ENCODE measurements around the gene TEX48. TPM values are rescaled to one million over a fixed set of nuclear protein-coding genes. Genes with fewer than 3 reads are reported as not detected.

Gene TEX48
- total RNA-seq, 1 donor from 2014 or later: 0.56 TPM

DNA sequence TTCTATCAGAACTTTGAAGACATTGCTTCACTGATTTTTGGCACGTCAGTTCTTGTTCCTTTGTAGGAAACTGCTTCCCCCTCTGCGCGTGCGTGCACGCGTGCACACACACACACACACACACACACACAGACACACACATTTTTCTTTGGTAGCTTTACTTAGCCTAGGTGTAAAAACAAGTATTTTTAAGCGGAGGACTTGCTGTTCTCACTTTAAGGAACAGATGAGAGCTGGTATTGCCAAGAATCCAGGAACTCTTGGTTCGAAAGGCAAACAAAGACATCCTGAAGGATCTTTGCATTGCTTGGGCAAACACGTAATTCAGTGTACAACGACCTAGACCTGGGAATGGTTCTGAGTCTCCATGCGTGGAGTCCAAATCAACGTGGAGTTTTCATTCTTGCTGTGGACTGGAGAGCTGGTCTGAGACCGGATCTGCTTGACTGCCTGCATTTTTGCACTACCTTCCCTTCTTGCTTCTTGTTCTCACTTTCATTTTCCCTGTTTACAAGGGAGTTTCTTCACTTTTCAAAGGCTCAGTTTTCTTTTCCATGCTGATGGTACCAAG, 62.7 kb downstream of the TEX48 start:
- Mint-ChIP-seq H3K4me3 (peak overlapping the region; percentile 78), H3K27ac (peak overlapping the region; percentile 91), H3K4me1 (peaks cover 35% of the 10 kb centered on the region), H3K36me3 (ENCODE audit: low read depth) (peaks cover 53% of the 10 kb centered on the region), H3K9me3 (no peaks in the 10 kb centered on the region), H3K27me3 (no peaks in the 10 kb centered on the region)
- no peak for DNase-seq
- intact Hi-C loops (cut with micrococcal nuclease): no loop called here

DNA sequence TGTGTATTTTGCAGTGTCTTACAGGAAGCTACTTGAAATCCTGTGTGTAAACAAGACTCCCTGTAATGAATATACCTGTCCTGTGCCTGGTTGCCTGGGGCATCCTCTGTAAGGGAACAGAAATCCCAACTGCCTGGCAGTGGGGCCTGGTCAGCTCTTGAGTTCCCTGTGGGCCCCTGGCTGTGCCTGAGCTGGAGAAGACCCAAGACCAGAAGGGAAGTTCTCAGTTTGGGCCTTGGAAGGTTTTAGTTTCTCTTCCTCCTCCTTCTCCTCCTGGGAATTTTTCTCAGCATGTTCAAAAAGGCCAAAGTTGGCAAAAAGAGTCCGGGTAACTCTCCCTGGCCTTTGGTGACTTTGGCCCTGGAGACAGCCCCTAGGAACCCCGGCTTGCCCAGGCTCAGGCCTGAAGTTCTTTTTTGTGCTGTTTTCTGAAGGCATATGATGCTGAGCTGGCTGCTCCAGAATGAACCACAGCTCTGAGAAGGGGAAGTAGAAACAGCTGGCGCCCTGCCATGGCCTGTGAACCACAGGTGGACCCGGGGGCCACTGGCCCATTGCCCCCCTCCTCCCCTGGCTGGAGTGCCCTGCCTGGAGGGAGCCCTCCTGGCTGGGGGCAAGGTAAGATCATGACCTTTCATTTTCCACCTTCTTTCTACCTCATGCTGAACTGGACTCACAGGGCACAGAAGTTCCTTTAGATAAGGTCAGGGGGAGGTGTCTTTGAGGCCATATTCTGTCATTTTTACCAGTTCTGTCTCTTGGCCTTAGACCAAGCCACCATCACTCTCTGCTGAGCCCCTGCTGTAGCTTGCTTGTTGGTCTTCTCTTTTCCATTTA, 65.1 kb downstream of the TEX48 start:
- Mint-ChIP-seq H3K36me3 (ENCODE audit: low read depth) (peaks cover 46% of the 10 kb centered on the region), H3K27ac (peak overlapping the region; percentile 91), H3K27me3 (no peaks in the 10 kb centered on the region), H3K9me3 (no peaks in the 10 kb centered on the region), H3K4me1 (peaks cover 54% of the 10 kb centered on the region), H3K4me3 (peak overlapping the region; percentile 70)
- peak; percentile 67 for DNase-seq
- intact Hi-C loops (cut with micrococcal nuclease): no loop called here

Other genes with a start within 250 kb of the TEX48 start
- 2.0 and 2.1 TPM in 2 replicates for gene WHRN, start 176.7 kb downstream of the TEX48 start, total RNA-seq
- 46.7 and 47.1 TPM in 2 replicates for gene ATP6V1G1, start 94.4 kb downstream of the TEX48 start, total RNA-seq
- 24.6 and 27.2 TPM in 2 replicates for gene TMEM268, start 70.9 kb downstream of the TEX48 start, total RNA-seq
- gene TEX53, start 24.4 kb downstream of the TEX48 start, total RNA-seq: not detected in 2 replicates
- 1.4 and 1.5 TPM in 2 replicates for gene TNFSF15, start 123.8 kb upstream of the TEX48 start, total RNA-seq
- gene TNFSF8, start 248.4 kb upstream of the TEX48 start, total RNA-seq: 148 and 150 TPM in 2 replicates